HL-60 (cell line): Measurements from ENCODE around the gene CIB4.

ENCODE experiments used
- DNase-seq, 2 experiments: peaks; one replicate each; pipeline ENCODE4 v3.0.0-alpha.2; 2010 to 2020; ENCODE audit warnings: low read depth in 1 of 2, low spot score in 1 of 2
- H3K27ac ChIP-seq: fragments of 250-450 bp; sonication (Bioruptor Pico); replicated peaks from 2 replicates; pipeline ENCODE4 v1.5.1; 2020; ENCODE audit warnings: mild to moderate bottlenecking, moderate library complexity
- H3K27me3 ChIP-seq: fragments of 250-450 bp; sonication (Bioruptor Pico); 2 replicates; pipeline ENCODE4 v1.5.1; 2021; ENCODE audit warnings: mild to moderate bottlenecking, moderate library complexity; ENCODE audit not compliant: insufficient read depth, poor library complexity, severe bottlenecking
- H3K4me3 ChIP-seq: replicated peaks from 2 replicates; pipeline ENCODE4 v1.5.1; 2011; ENCODE audit warnings: mild to moderate bottlenecking, control low read depth, low read length; ENCODE audit not compliant: insufficient read depth
- CTCF ChIP-seq: IDR thresholded peaks from one replicate; pipeline ENCODE4 v1.5.1; 2011; ENCODE audit warnings: low read length, control low read depth, inconsistent platforms; ENCODE audit not compliant: insufficient read depth
- GABPA ChIP-seq: IDR thresholded peaks from 2 replicates; pipeline ENCODE4 v1.6.1; 2012; ENCODE audit warnings: low read depth
- POLR2AphosphoS5 ChIP-seq: IDR thresholded peaks from 2 replicates; pipeline ENCODE4 v1.6.1; 2012; ENCODE audit warnings: low read depth
- REST ChIP-seq: IDR thresholded peaks from 2 replicates; pipeline ENCODE4 v1.6.1; 2012; ENCODE audit warnings: low read depth; ENCODE audit not compliant: insufficient replicate concordance
- SPI1 ChIP-seq: IDR thresholded peaks from 2 replicates; pipeline ENCODE4 v1.6.1; 2012; ENCODE audit warnings: low read depth, mild to moderate bottlenecking, borderline replicate concordance

CIB4 gene

GRCh38 chr2:26616706-26617587, 24.2 kb downstream of the CIB4 start:
- TF ChIP-seq CTCF = no peak
- Histone ChIP-seq H3K27me3 (no peaks in the 10 kb centered on the region), H3K4me3 (no peak overlapping the region), H3K27ac (no peak overlapping the region)
- DNase-seq = no peak

- TF ChIP-seq CTCF (no peak), REST (no peak), GABPA (no peak), SPI1 (no peak), POLR2AphosphoS5 (no peak)
- Histone ChIP-seq H3K4me3 (no peak overlapping the region), H3K27me3 (no peaks in the 10 kb centered on the region), H3K27ac (no peak overlapping the region)
- no peak for DNase-seq
These were observed 25.1 kb downstream of the CIB4 start for GRCh38 chr2:26615860-26616705.

GRCh38 chr2:26615336-26615859, 25.8 kb downstream of the CIB4 start:
- no peak for DNase-seq
- Histone ChIP-seq H3K27me3 (no peaks in the 10 kb centered on the region), H3K27ac (no peak overlapping the region), H3K4me3 (no peak overlapping the region)
- TF ChIP-seq CTCF = no peak
- TF ChIP-seq POLR2AphosphoS5 = no peak
- no peak for TF ChIP-seq REST
- TF ChIP-seq SPI1 = no peak
- TF ChIP-seq GABPA = no peak
